D721Med (cell line): ENCODE results near the gene ARHGEF7.

Experiments used
- DNase-seq: peaks from one replicate; pipeline ENCODE4 v3.0.0; 2011; ENCODE audit warnings: low spot score; ENCODE audit not compliant: insufficient read length
- FAIRE-seq: peaks from 2 replicates; lab custom pipeline; 2011; peaks lifted over from hg19 to GRCh38; lab: Jason Lieb, UNC
- CTCF ChIP-seq: IDR thresholded peaks from 2 replicates; pipeline ENCODE4 v1.5.1; 2012; ENCODE audit warnings: mild to moderate bottlenecking, control low read depth; ENCODE audit not compliant: insufficient read depth; ENCODE audit errors: missing control alignments

ARHGEF7 gene

GRCh38 chr13:111330066-111330610 lies 215.0 kb downstream of the ARHGEF7 start:
- FAIRE-seq (no peak), DNase-seq (no peak)
- no peak for TF ChIP-seq CTCF

GRCh38 chr13:111335298-111335697 lies 220.2 kb downstream of the ARHGEF7 start:
- FAIRE-seq (no peak), DNase-seq (no peak)
- TF ChIP-seq CTCF = no peak

GRCh38 chr13:111336666-111337065 lies 221.6 kb downstream of the ARHGEF7 start:
- no peak for TF ChIP-seq CTCF
- DNase-seq = no peak
- no peak for FAIRE-seq

- FAIRE-seq (no peak), DNase-seq (no peak)
- no peak for TF ChIP-seq CTCF
Measured at GRCh38 chr13:111337206-111337605, 222.1 kb downstream of the ARHGEF7 start.

- DNase-seq (no peak), FAIRE-seq (no peak)
- TF ChIP-seq CTCF = no peak
Measured at GRCh38 chr13:111337741-111338140, 222.6 kb downstream of the ARHGEF7 start.

- DNase-seq (no peak), FAIRE-seq (no peak)
- no peak for TF ChIP-seq CTCF
Measured at GRCh38 chr13:111338841-111339240, 223.7 kb downstream of the ARHGEF7 start.

- FAIRE-seq (no peak), DNase-seq (no peak)
Measured at GRCh38 chr13:111339366-111340143, 224.4 kb downstream of the ARHGEF7 start.

More at GRCh38 chr13:111339366-111340143, 224.4 kb downstream of the ARHGEF7 start:
- TF ChIP-seq CTCF = no peak
